HEK293 (cell line): ENCODE data around the gene SART1.

ENCODE experiments used
- CTCF ChIP-seq: fragments of 450-650 bp; formaldehyde crosslinking; IDR thresholded peaks from 2 replicates; pipeline ENCODE4 v1.5.1; 2016; ENCODE audit warnings: missing biosample characterization, missing genetic modification characterization
- SALL2 ChIP-seq: fragments of 450-650 bp; formaldehyde crosslinking; IDR thresholded peaks from 2 replicates; pipeline ENCODE4 v1.5.0; 2017; ENCODE audit warnings: missing biosample characterization, mild to moderate bottlenecking, missing genetic modification characterization, borderline replicate concordance
- ZNF266 ChIP-seq: fragments of 450-650 bp; formaldehyde crosslinking; IDR thresholded peaks from 2 replicates; pipeline ENCODE4 v1.5.1; 2016; ENCODE audit warnings: missing biosample characterization, missing genetic modification characterization, low read depth
- ZSCAN4 ChIP-seq: fragments of 450-650 bp; formaldehyde crosslinking; IDR thresholded peaks from 2 replicates; pipeline ENCODE4 v1.5.1; 2017; ENCODE audit warnings: missing biosample characterization, missing genetic modification characterization

GRCh38 chr11:66002648-66003225 is 41.2 kb downstream of the SART1 start:
- no peak for TF ChIP-seq CTCF (tag by site-specific recombination)
- no peak for TF ChIP-seq ZNF266 (tag by site-specific recombination)
- TF ChIP-seq ZSCAN4 (tag by site-specific recombination): no peak
- no peak for TF ChIP-seq SALL2 (tag by site-specific recombination)
